Measurements from ENCODE around the gene ABHD10. TPM values are rescaled to one million over a fixed set of nuclear protein-coding genes. Genes with fewer than 3 reads are reported as not detected.

Gene ABHD10
- 55.9 TPM for total RNA-seq
- long read RNA-seq, transcript ABHD10-201 (5 exons, 2,590 nt): major isoform, 135 of 152 reads
- long read RNA-seq, transcript ABHD10-202 (4 exons, 1,339 nt): minor isoform, 6 of 152 reads
- long read RNA-seq, partial matches to known transcripts: 8 of 152 reads
- long read RNA-seq, other reads (novel, unspliced or antisense): 1 of 152 reads

DNA sequence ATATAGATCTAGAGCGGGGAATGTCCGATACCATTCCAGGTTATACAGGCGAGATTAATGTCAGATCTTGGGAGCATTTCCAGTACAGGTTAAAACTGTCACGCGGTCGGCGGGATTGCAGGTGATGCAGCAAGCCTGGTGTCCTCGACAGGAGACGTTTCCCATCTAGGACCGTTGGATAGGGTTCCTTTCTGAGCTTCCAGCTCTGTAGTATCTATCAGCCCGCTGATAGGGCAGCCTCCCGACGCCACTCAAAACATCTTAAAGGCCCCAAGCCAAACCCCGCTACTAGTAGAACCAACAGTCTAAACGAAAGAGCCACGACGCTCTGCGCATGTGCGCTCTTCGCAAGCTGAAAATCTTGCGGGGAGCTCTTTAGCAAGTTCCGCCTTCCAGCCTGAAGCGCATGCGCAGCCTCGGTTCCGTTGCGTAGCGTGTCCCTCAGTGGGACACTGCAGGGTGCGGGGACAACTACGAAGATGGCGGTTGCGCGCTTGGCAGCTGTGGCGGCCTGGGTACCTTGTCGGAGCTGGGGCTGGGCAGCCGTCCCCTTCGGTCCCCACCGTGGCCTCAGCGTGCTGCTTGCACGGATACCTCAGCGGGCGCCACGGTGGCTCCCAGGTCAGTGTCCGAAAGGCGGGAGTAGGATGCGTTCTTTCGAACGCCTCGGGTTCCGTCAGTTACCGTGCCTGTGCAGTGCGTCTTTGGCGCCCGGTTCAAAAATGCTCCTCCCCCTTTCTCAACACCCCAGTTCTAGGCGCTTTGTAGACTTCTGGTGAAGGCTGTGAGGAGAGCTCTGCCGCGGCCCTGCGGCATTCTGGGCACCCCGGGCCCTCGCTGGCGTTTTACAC is at the start of gene ABHD10:
Gene ABHD10 (plus strand): TSS at position 444 of the 851 bp plus-strand sequence. CDS start 36 bp downstream, at position 480.
- ATAC-seq (peak; percentile 98), DNase-seq (peak; percentile 99)
- intact Hi-C loops (cut with micrococcal nuclease): no loop called here

DNA sequence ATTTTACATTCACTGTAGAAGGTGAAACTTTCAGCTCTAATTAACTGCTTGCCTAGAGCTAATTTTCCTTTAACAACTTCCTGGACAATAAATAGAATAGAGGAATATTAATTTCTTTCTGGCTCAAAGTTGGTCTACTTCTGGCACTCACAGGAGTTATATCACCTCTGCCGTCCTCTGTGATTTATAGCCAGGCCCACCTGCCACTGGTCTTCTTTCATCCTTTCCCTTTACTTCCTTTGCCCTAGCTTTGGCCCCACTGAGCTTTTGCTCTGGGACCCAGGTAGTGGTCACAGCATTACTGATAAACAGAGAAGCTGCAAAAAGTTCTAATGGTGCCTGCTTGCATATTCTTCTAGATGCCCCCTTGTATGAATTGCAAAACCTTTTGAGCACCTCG is 49.3 kb upstream of the ABHD10 start:
- intact Hi-C loops (cut with micrococcal nuclease): no loop called here
- DNase-seq (no peak), ATAC-seq (no peak)

DNA sequence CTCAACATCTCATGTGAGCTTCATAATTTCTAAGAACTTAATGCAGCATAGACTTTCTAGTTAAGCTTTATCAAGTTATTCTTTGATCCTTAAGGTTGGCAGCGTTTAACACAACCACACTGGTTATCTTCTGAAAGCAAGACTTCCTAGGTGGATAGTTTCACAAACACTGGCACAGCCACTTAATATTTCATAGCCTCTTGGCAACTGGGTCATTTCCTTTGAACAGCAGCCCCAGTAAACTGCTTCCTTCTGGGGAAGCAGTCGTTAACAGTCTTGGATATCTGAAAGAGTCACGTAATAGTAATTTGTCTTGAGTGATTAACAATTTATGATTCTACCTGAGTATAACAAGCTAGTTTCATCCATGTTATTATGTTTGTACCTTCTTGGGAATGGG is 45.9 kb upstream of the ABHD10 start:
- intact Hi-C loops (cut with micrococcal nuclease): no loop called here
- DNase-seq: no peak
- ATAC-seq: peak; percentile 38

DNA sequence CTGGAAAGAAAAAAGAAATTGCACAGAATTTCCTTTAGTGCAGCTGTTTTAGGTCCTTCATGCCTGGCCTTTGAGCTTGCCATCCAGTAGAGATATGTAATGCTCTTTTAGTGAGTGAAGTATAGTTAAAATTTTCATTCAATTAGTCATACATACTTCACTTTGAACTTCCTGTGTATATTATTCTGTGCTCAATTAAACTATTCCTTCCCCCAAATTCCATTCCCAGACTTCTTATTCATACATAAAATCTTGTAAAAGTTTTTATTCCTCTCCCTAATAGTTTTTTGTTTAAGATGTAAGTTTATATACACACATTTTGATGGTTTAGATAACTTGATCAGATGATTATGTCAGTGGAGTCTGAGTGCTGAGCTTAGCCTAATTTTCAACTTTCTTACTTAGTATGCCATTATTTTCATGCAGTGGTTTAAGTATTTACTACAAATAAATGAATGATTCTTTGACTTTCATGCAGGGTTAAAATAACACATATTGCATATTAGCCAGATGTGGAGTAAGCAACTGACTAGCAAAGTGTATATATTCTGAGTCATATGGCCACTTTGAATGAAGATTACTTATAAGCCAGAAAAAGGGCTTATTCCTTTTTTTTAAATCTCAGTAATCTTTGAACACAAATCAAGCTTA is 42.5 kb upstream of the ABHD10 start:
- intact Hi-C loops (cut with micrococcal nuclease): no loop called here
- DNase-seq: no peak
- no peak for ATAC-seq

DNA sequence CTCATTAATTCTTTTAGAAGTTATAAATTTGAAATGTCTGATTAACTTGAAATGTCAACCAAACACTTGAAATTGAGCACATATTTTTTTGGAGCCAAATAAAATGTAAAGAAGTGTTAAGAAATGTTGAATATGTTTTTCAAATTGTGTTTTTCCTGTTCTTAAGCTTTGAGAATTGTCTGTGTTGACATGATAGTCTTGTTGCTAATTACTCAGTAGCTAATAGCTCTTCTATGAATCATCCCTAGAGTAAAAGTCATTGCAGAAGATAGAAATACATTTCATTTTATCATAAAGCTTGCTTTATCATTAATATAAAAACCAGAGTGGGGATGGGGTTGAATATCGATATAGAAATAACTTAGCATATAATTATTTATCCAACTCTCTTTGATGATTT is 41.9 kb upstream of the ABHD10 start:
- no peak for ATAC-seq
- intact Hi-C loops (cut with micrococcal nuclease): no loop called here
- DNase-seq: no peak

DNA sequence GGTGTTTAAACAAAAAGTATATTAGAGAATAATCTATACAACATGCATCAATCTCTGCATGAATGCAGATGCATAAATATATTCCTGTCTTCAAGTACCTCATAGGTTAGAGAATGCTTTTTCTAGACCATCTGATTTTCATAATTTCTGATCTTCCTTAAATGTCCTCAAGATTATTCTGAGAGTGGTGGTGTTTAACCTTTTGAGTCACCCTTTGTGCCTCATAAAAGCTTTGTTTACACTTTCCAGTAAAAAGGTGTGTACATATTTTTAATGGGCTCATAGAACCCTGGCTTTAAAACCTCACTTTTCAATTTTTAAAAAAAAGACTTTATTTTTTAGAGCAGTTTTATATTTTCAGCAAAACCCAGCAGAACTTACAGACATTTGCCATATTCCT is 41.0 kb upstream of the ABHD10 start:
- no peak for DNase-seq
- intact Hi-C loops (cut with micrococcal nuclease): no loop called here
- no peak for ATAC-seq

DNA sequence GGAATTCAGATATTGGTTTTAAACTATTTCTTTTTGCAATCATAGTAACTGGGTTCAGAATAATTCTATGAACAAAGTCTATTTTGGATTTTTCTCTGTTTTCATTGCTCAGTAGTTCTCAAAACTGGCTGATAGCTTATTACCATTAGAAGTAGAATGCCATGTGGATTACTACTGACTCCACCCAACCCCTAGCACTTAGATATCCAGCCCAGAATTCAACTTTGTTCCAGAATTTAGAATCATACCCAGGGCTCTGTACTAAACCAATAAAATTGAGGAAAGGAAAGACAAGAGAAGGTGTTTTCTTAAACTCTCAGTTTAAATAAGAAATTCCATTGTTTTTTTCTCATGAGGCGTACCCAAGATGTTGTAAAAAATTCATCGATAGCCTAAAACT is 39.0 kb upstream of the ABHD10 start:
- intact Hi-C loops (cut with micrococcal nuclease): no loop called here
- ATAC-seq: no peak
- DNase-seq: no peak

DNA sequence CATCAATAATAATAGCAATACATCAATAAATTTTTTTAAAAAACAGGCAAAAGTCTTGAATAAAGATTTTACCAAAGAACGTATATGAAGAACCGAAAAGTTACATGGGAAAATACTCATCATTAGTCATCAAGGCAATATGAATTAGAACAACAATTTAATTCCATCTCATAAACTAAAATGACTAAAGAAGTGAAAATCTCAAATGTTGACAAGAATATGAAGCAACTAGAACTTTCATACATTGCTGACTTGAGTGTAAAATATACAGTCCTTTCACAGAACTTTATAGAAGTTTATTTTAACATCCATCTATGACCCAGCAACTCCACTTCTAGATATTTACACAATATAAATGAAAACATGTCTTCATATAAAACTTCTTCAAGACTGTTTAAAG is 35.3 kb upstream of the ABHD10 start:
- intact Hi-C loops (cut with micrococcal nuclease): no loop called here
- ATAC-seq: no peak
- no peak for DNase-seq

DNA sequence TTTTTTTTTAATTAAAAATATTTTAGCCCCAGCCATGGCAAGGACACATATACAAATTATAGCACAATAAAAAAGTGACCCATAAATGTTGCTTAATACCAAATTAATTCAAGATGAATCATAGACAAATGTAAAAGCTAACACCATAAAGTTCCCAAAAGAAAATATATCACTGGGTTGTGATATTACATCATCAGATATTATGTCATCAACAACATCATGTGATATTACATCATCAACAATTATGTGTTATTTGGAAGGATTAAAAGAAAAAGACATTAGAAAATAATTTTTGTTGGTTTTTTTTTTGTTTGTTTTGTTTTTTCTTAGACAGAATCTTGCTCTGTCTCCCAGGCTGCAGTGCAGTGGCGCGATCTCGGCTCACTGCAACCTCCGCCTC is 34.5 kb upstream of the ABHD10 start:
- DNase-seq (no peak), ATAC-seq (no peak)
- intact Hi-C loops (cut with micrococcal nuclease): no loop called here

DNA sequence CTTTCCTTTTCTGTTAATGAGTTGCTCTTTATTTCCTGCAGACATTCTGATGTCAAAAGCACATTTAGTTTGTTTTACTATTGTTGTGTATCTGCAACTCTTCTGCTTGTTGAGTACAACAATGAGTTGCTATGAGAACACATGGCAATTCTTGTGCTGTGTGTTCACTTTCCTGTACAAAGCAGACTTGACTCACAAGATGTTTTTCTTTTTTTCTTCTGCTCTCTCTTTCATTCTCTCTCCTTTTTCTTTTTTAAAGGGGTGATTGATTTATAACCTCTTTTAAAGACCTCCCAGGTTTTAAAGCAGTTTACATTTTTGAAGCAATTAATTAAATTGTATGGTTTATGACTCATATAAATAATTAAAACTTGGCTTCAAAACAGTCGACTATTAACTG is 31.6 kb upstream of the ABHD10 start:
- ATAC-seq (no peak), DNase-seq (no peak)
- intact Hi-C loops (cut with micrococcal nuclease): no loop called here

DNA sequence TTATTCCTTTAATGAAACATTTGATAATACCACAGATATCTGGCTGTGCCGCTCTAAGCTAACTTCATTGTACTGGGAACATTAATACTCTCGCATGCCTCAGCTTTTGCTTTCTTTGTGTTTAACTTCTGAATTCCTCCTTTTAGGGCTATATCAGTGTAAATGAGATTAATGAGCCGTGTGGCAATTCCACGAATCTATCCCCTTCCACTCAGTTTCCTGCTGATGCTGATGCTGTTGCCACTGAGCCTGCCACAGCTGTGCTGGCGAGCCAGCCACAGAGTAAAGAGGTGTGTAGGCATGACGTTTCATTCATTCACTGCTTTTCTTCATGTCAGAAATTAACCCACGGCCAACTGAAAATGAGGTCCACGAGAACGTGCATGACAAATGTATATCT is 30.0 kb upstream of the ABHD10 start:
- ATAC-seq (no peak), DNase-seq (no peak)
- intact Hi-C loops (cut with micrococcal nuclease): no loop called here

DNA sequence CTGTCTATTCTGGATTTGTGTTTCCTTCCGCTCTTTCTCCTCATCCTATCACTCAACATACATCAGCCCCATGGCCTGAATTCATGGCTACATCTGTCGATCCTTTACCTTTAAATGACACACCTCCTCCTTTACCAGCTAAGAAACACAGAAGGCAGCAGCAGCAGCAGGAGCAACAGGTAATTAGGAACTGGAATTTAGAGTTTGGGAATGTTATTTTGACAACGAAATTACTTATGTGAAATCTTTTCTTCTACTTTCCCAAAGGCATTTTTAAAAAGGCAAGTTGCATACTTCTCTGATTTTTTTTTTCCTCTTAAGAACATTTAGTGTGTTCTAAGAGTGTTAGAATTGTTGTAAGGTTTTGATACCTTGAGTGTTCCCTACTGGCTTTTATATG is 29.1 kb upstream of the ABHD10 start:
- no peak for DNase-seq
- intact Hi-C loops (cut with micrococcal nuclease): no loop called here
- no peak for ATAC-seq

DNA sequence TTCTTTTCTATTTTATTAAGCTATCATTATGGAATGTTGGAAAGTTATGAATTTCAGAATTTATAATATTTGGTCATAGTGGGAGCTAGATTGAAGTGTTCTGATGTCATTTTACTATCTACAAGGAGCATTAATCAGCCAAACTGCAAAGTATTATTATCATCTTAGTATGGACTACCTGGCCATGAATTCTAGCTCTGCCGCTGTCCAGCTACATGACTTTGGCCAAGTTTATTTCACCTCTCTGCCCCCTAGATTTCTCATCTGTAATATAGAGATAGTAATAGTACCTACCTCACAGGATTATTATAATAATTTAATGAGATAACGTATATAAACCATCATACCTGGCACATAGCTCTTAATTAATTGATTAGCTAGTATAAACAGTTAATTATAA is 27.8 kb upstream of the ABHD10 start:
- intact Hi-C loops (cut with micrococcal nuclease): no loop called here
- ATAC-seq: no peak
- DNase-seq: no peak

DNA sequence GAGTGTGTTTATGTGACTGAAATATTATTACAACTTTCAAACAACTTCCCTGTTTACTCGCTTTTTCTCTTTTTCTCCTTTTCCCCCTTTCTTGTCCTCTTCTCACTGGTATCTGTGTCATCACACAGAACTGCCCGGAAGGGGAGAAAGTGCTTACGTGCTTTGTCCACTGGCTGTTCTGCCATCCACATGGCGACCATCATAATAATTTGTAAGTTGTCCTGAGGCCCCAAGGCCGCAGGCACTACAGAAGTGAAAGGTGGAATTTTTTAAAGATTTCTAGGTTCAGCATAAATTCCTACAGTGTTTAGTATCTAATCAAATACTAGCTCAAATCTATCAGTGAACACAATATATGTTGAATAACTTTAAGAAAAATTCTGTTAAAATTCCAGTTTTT is 26.7 kb upstream of the ABHD10 start:
- ATAC-seq: no peak

DNA sequence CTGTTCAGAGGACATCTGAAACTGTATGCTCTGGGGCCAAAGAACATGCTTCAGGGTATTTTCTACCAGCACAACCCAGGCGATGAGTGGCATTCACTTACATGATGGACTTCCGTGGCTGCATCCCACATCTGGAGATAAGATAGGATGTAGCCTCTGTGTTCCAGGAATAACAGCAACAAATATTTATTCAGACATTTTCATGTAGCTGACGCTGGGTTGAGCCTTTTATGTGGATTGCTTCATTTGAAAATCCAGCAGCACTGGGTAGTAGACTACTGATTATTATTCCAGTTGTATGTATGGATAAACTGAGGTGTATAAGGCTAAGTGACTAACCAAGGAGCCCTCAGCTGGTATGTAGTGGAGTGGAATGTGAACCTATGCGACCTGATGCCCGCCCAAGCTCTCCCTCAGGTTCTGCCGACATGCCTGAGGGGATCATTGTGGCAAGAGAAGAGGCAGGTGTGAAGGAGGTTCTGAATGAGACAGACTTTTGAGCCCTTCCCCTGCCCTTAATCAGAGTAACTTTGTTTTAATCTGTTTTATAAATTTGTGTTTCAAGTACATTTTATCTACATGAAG is 25.9 kb upstream of the ABHD10 start:
- ATAC-seq (no peak), DNase-seq (no peak)
- intact Hi-C loops (cut with micrococcal nuclease): no loop called here

More for the DNA sequence above, 26.7 kb upstream of the ABHD10 start:
- intact Hi-C loops (cut with micrococcal nuclease): no loop called here
- no peak for DNase-seq

DNA sequence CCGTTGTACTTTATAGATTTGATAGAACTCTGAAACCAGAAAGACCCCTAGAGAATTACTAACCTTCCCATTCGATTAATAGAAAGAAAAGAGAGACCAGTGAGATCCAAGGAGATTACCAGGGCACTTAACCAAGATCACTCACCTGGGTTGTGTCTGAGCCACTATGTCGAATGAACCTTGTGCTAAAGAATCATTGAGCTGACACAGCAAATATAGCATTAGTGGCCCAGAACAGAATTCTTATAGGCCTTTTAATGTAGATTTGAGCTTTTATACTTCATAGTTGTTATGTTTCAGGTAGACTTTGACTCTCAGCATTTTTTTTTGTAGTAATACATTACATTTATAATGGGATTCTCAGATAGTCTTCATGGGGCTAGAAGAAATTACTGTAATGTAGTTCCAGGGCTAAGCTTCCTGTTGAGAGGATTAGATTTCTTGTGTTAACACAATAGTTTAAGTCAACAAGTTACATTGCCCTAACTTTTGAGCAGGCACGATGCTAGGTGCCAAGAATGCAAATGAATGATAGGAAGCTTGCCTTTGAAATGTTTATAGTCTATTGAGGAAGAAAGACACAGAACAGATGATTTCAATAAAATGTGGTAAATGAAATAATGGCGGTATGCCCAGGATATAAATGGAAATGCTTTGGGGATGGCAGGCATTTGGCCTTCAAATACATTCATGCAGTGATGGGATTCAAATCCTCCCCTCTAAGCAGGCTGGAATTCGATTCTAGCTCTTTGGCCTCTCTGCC is 24.4 kb upstream of the ABHD10 start:
- ATAC-seq (no peak), DNase-seq (no peak)
- intact Hi-C loops (cut with micrococcal nuclease): no loop called here

DNA sequence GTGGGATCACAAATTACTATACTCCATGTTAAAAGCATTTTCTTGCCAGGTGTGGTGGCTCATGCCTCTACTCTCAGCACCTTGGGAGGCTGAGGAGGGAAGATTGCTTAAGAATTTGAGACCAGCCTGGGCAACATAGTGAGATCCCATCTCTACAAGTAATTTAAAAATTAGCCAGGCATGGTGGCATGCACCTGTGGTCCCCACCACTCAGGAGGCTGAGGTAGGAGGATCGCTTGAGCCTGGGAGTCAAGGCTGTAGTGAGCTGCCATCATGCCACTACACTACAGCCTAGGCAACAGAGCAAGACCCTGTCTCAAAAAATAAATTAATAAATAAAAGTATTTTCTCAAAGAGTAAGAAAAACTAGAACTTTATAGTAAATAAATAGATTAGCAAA is 22.9 kb upstream of the ABHD10 start:
- ATAC-seq: no peak

DNA sequence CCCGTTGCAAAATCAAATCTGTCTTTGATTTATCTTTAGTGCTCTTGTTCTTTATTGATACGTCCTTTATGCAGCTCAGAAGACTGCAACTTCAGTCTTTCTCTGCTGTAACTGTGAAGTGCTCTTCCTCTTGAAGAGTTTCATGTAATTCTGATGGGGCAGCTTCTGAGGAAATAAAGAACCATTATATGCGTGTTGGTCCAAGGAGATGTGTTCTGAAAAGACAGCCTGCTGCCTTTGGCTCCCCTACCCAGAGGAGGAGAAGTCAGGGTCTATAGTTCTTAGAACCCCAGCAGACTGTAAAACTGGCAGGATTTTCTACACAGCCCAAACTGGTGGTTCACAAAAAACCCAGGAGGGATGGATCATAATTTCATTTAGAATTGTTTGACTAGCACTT is 22.4 kb upstream of the ABHD10 start:
- DNase-seq: no peak
- no peak for ATAC-seq
- intact Hi-C loops (cut with micrococcal nuclease): no loop called here

More for the DNA sequence above, 22.9 kb upstream of the ABHD10 start:
- no peak for DNase-seq
- intact Hi-C loops (cut with micrococcal nuclease): no loop called here

DNA sequence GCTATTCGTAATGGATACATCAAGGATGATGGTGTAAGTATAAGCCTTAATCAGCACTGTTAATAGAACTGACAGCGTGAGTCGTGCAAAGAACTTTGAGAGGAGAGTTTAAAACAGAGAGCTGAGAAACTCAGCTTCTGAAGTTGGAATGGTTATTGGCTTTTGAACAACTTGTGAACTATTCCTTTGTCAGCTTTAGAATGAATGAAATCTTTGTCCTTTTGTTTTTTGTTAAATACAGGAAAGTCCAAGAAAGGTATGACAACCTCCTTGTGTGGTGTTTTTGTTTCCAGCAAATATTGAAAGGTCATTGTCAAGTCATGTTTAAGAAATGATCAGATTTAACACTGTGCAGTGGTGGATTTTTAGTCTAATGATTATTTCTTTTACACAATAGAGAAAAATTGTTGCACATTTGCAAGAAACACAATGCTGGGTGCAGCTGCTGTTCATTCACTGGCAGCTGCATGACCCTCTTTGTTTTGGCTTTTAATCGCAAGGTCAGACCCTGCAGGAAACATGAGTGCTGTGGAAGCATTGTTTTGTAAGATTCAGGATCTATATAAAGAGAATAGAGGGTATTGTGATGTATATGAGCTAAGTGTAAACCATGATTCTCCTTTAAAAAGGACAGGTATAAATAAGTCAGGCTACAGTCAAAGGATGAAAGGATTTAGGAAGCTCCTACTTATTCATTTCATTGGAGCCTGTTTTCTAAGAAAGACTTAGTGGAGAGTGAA is 21.7 kb upstream of the ABHD10 start:
- DNase-seq (no peak), ATAC-seq (no peak)
- intact Hi-C loops (cut with micrococcal nuclease): no loop called here

Data from left ventricle myocardium superior (tissue), 1 donor.